ENCODE measurements around the gene WDR83.
A peak's percentile ranks its signal among the peaks of the same experiment; 100 is the strongest.
"Not testable (repeated sequence)": the region's sequence is repeated elsewhere in the genome, so short reads cannot be mapped to it uniquely, and the experiment has no call there.

Gene WDR83

GRCh38 chr19:12656899-12657571, 9.6 kb upstream of the WDR83 start:
- no peak for DNase-seq

- no peak for DNase-seq
Measured at GRCh38 chr19:12657966-12658365, 8.6 kb upstream of the WDR83 start.

- DNase-seq = no peak
Measured at GRCh38 chr19:12660980-12661379, 5.6 kb upstream of the WDR83 start.

GRCh38 chr19:12664406-12665280, 2.0 kb upstream of the WDR83 start:
- no peak for DNase-seq

GRCh38 chr19:12665281-12665573, 1.4 kb upstream of the WDR83 start:
- DNase-seq = no peak

- no peak for DNase-seq
Measured at GRCh38 chr19:12665671-12666264, 839 bp upstream of the WDR83 start.

- DNase-seq = no peak
Measured at GRCh38 chr19:12667731-12668302, 1.2 kb downstream of the WDR83 start.

GRCh38 chr19:12668346-12668745, 1.7 kb downstream of the WDR83 start:
- no peak for DNase-seq

- DNase-seq = peak in 1 of 2 experiments; percentile 4
Measured at GRCh38 chr19:12668932-12669269, 2.3 kb downstream of the WDR83 start.

GRCh38 chr19:12669270-12670158, 2.9 kb downstream of the WDR83 start:
- peak; percentile 73 to 74 for DNase-seq

GRCh38 chr19:12670159-12670928, 3.7 kb downstream of the WDR83 start:
- DNase-seq = no peak

- DNase-seq = no peak
Measured at GRCh38 chr19:12672744-12673143, 6.1 kb downstream of the WDR83 start.

- no peak for DNase-seq
Measured at GRCh38 chr19:12675399-12675798, 8.8 kb downstream of the WDR83 start.

GRCh38 chr19:12675940-12676339, 9.3 kb downstream of the WDR83 start:
- no peak for DNase-seq

GRCh38 chr19:12676384-12676792, 9.8 kb downstream of the WDR83 start:
- peak; percentile 36 to 69 for DNase-seq

- DNase-seq = no peak
Measured at GRCh38 chr19:12676928-12677327, 10.3 kb downstream of the WDR83 start.

GRCh38 chr19:12678039-12678438, 11.4 kb downstream of the WDR83 start:
- not testable (repeated sequence) for DNase-seq

GRCh38 chr19:12680034-12680433, 13.4 kb downstream of the WDR83 start:
- DNase-seq = no peak

- peak; percentile 83 to 92 for DNase-seq
Measured at GRCh38 chr19:12681074-12681987, 14.7 kb downstream of the WDR83 start, which contains the start of gene DHPS. TSS of gene DHPS (minus strand) at chr19:12681880. CDS start at chr19:12681766, 114 bp downstream.

- DNase-seq = no peak
Measured at GRCh38 chr19:12685831-12686230, 19.2 kb downstream of the WDR83 start.

Data from NCI-H1930 (cell line).